ENCODE data around the gene H3-3A.
A peak's percentile ranks its signal among the peaks of the same experiment; 100 is the strongest.
"Not testable (repeated sequence)": the region's sequence is repeated elsewhere in the genome, so short reads cannot be mapped to it uniquely, and the experiment has no call there.

H3-3A gene

GRCh38 chr1:226086776-226087175 lies 24.3 kb downstream of the H3-3A start:
- DNase-seq, result no peak

GRCh38 chr1:226091461-226091860 lies 28.9 kb downstream of the H3-3A start:
- no peak for DNase-seq

GRCh38 chr1:226092048-226092820 lies 29.7 kb downstream of the H3-3A start:
- DNase-seq, result not testable (repeated sequence)

GRCh38 chr1:226092965-226093364 lies 30.4 kb downstream of the H3-3A start:
- DNase-seq, result no peak

GRCh38 chr1:226093621-226094020 lies 31.1 kb downstream of the H3-3A start:
- DNase-seq, result no peak

GRCh38 chr1:226094451-226094850 lies 31.9 kb downstream of the H3-3A start:
- no peak for DNase-seq

- DNase-seq, result no peak
Observed at GRCh38 chr1:226095286-226095685, 32.8 kb downstream of the H3-3A start.

- no peak for DNase-seq
Observed at GRCh38 chr1:226097866-226098625, 35.5 kb downstream of the H3-3A start.

GRCh38 chr1:226098870-226099835 lies 36.6 kb downstream of the H3-3A start:
- DNase-seq, result no peak

- DNase-seq, result peak; percentile 69
Observed at GRCh38 chr1:226100436-226101391, 38.2 kb downstream of the H3-3A start.

- DNase-seq, result no peak
Observed at GRCh38 chr1:226104671-226105121, 42.2 kb downstream of the H3-3A start.

- no peak for DNase-seq
Observed at GRCh38 chr1:226107471-226108460, 45.2 kb downstream of the H3-3A start.

- DNase-seq, result no peak
Observed at GRCh38 chr1:226108935-226109828, 46.7 kb downstream of the H3-3A start.

- peak; percentile 84 for DNase-seq
Observed at GRCh38 chr1:226109829-226110248, 47.3 kb downstream of the H3-3A start.

GRCh38 chr1:226110249-226111097 lies 48.0 kb downstream of the H3-3A start:
- peak; percentile 59 for DNase-seq

GRCh38 chr1:226111098-226111882 lies 48.8 kb downstream of the H3-3A start:
- DNase-seq, result no peak

GRCh38 chr1:226111883-226112261 lies 49.4 kb downstream of the H3-3A start:
- DNase-seq, result no peak

Data from CD4-positive, alpha-beta T cell treated with Interleukin-17A for 4 hours (primary cell).